Loucy (cell line): Measurements from ENCODE around the gene MRPL34.

Experiments
- H2AFZ ChIP-seq: fragments of 200-600 bp; sonication (generic); 2 replicates; pipeline ENCODE4 v1.6.0; 2016; ENCODE audit warnings: antibody characterized with exemption, mild to moderate bottlenecking, low read length, moderate library complexity
- H3F3A ChIP-seq: fragments of 200-600 bp; 2 replicates; pipeline ENCODE4 v1.6.0; 2016; ENCODE audit warnings: antibody characterized with exemption, low read depth, mild to moderate bottlenecking
- H3K27me3 ChIP-seq: fragments of 200-600 bp; sonication (generic); 2 replicates; pipeline ENCODE4 v1.6.1; 2014; ENCODE audit warnings: low read length, mild to moderate bottlenecking; ENCODE audit not compliant: insufficient read depth, poor library complexity, severe bottlenecking
- H3K36me3 ChIP-seq: fragments of 200-600 bp; sonication (generic); 2 replicates; pipeline ENCODE4 v1.6.1; 2016; ENCODE audit warnings: low read length; ENCODE audit not compliant: insufficient read depth
- H3K4me1 ChIP-seq: fragments of 200-600 bp; sonication (generic); 2 replicates; pipeline ENCODE4 v1.5.1; 2014; ENCODE audit warnings: low read length, mild to moderate bottlenecking; ENCODE audit not compliant: insufficient read depth, poor library complexity, severe bottlenecking
- H3K4me2 ChIP-seq: fragments of 200-600 bp; sonication (generic); 2 replicates; pipeline ENCODE4 v1.6.0; 2014; ENCODE audit warnings: antibody characterized with exemption, low read length, low read depth, mild to moderate bottlenecking; ENCODE audit not compliant: poor library complexity, severe bottlenecking
- H3K4me3 ChIP-seq: fragments of 200-600 bp; sonication (generic); 2 replicates; pipeline ENCODE4 v1.5.1; 2014; ENCODE audit warnings: low read length, mild to moderate bottlenecking, mixed read lengths; ENCODE audit not compliant: poor library complexity, severe bottlenecking
- H3K79me2 ChIP-seq: fragments of 200-600 bp; sonication (generic); 2 replicates; pipeline ENCODE4 v1.6.1; 2014; ENCODE audit warnings: low read length; ENCODE audit not compliant: insufficient read depth
- H3K9ac ChIP-seq: fragments of 200-600 bp; sonication (generic); 2 replicates; pipeline ENCODE4 v1.6.0; 2014; ENCODE audit warnings: mild to moderate bottlenecking, low read depth, low read length, moderate library complexity; ENCODE audit not compliant: poor library complexity, severe bottlenecking
- H3K9me2 ChIP-seq: fragments of 200-600 bp; sonication (generic); replicated peaks from 2 replicates; pipeline ENCODE4 v1.6.1; 2016; ENCODE audit warnings: low read depth, low read length, mixed read lengths
- H3K9me3 ChIP-seq: fragments of 200-600 bp; sonication (generic); 2 replicates; pipeline ENCODE4 v1.6.1; 2014; ENCODE audit warnings: mild to moderate bottlenecking, antibody characterized with exemption, low read length, low read depth; ENCODE audit not compliant: insufficient read depth
- H4K20me1 ChIP-seq: fragments of 200-600 bp; sonication (generic); 2 replicates; pipeline ENCODE4 v1.6.0; 2014; ENCODE audit warnings: antibody characterized with exemption, low read length, mild to moderate bottlenecking; ENCODE audit not compliant: insufficient read depth, poor library complexity, severe bottlenecking
- CTCF ChIP-seq: fragments of 200-600 bp; sonication (generic); conservative IDR thresholded peaks from 2 replicates; pipeline ENCODE4 v1.5.1; 2014; ENCODE audit warnings: mild to moderate bottlenecking, antibody characterized with exemption, low read length
- EZH2phosphoT487 ChIP-seq: fragments of 200-600 bp; IDR thresholded peaks from 2 replicates; pipeline ENCODE4 v1.6.1; 2018; ENCODE audit warnings: antibody characterized with exemption, mild to moderate bottlenecking, moderate library complexity, borderline replicate concordance

The MRPL34 gene

DNA sequence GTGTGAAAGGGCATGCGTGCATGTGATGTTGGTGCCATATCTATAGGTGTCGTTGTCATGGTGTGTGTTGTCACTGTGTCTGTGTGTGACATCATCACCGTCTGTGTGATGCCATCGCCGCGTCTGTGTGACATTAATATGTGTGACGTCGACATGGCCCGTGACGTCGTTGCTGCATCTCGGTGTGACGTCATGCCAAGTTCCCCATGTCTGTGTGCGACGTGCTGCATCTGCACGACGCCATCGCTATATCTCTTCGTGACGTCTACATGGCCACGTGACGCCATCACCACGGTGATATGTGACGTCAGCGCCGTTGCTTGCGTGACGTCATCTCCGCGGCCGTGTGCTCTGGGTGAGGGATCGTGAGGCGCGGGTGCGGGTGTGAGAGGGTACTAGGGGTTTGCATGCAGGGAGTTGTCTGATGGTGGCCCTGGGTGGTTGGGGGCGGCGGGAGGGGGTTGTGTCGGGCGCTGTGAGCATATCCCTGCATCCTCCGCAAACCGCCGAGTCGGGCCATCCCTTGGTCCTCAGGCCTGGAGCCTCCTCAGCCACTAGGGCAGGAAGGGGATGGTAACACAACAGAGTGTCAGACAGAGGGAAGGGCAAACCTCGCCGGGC lies 46.3 kb downstream of the MRPL34 start:
- no peak overlapping the region for H2AFZ ChIP-seq
- peaks cover 3% of the 10 kb centered on the region for H3K4me1 ChIP-seq
- H3K9ac ChIP-seq: no peak overlapping the region
- no peaks in the 10 kb centered on the region for H3K36me3 ChIP-seq
- H3K4me3 ChIP-seq: no peak overlapping the region
- no peaks in the 10 kb centered on the region for H3F3A ChIP-seq
- no peak for TF ChIP-seq EZH2phosphoT487
- no peak for TF ChIP-seq CTCF
- H3K4me2 ChIP-seq: no peak overlapping the region
- H4K20me1 ChIP-seq: no peaks in the 10 kb centered on the region
- no peaks in the 10 kb centered on the region for H3K27me3 ChIP-seq
- H3K9me2 ChIP-seq: no peaks in the 10 kb centered on the region
- H3K9me3 ChIP-seq: no peaks in the 10 kb centered on the region
- no peaks in the 10 kb centered on the region for H3K79me2 ChIP-seq

- H3K9me2 ChIP-seq: no peaks in the 10 kb centered on the region
- H3K36me3 ChIP-seq: no peaks in the 10 kb centered on the region
- H3F3A ChIP-seq: no peaks in the 10 kb centered on the region
- no peaks in the 10 kb centered on the region for H4K20me1 ChIP-seq
- no peaks in the 10 kb centered on the region for H3K27me3 ChIP-seq
- H3K4me3 ChIP-seq: no peak overlapping the region
- no peak overlapping the region for H3K4me2 ChIP-seq
- H3K9ac ChIP-seq: no peak overlapping the region
- H3K79me2 ChIP-seq: no peaks in the 10 kb centered on the region
- no peak overlapping the region for H2AFZ ChIP-seq
- H3K4me1 ChIP-seq: peaks cover 3% of the 10 kb centered on the region
- H3K9me3 ChIP-seq: no peaks in the 10 kb centered on the region
- TF ChIP-seq EZH2phosphoT487 (no peak), CTCF (no peak)
Measured at GRCh38 chr19:17352608-17353280, 47.1 kb downstream of the MRPL34 start.

DNA sequence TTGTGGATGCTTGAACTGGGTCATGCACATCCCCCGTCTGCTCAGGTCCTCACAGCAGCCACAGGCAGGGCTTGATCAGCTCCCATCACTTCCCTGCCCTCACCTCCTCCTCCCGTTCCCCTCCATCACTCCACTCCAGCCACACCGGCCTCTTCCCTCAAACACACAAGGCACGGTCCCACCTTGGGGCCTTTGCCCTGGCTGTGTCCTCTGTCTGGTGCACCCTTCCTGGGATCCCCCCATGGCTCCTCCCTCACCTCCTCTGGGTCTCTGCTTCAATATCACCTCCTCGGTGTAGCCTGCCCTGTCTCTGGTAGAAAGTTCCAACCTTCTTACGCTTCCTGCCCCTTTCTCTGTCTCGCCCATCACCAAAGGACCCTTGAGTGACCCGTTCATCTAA lies 47.7 kb downstream of the MRPL34 start:
- H3K4me1 ChIP-seq: peaks cover 3% of the 10 kb centered on the region
- no peak overlapping the region for H3K4me3 ChIP-seq
- no peak overlapping the region for H3K4me2 ChIP-seq
- no peak overlapping the region for H2AFZ ChIP-seq
- H3K36me3 ChIP-seq: no peaks in the 10 kb centered on the region
- H3K9ac ChIP-seq: no peak overlapping the region
- H3F3A ChIP-seq: no peaks in the 10 kb centered on the region
- no peaks in the 10 kb centered on the region for H4K20me1 ChIP-seq
- no peaks in the 10 kb centered on the region for H3K9me3 ChIP-seq
- H3K27me3 ChIP-seq: no peaks in the 10 kb centered on the region
- no peaks in the 10 kb centered on the region for H3K79me2 ChIP-seq
- no peak for TF ChIP-seq CTCF
- no peaks in the 10 kb centered on the region for H3K9me2 ChIP-seq
